Measurements from ENCODE around the gene NCOA5.

NCOA5 gene

DNA sequence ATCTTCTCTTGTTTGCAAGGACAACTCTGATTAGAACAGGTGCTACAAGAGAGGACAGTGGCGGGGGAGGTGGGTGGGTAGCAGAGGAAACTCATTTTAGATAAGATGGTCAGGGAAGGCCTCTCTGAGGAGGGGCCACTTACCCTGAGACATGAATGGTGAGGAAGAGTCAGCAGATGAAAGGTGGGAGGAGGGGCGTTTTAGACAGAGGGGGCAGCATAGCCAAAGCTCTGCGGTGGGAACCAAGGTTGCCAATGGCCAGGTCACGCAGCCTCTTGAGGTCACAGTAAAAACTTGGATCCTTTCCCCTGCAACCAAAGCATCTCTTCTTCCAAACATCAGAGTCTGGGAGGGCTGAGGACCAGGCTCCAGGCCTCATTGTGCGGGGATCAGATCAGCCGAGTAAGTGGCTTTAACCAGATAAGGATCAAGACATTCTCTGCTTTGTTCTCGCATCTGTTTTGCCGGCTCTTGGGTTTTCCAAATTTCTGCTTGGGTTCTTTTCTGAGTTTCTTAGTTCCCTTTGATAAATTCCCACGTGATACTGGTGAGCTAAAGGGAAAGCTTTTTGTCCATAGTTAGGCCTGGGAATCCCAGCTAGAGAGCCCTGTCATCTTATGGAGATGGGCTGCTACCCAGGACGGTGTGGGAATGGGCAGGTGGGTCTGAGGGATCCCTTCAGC lies 22.8 kb upstream of the NCOA5 start:
- peak; percentile 57 for DNase-seq (ENCODE audit: low spot score)
- Histone ChIP-seq H3K4me3 (no peak overlapping the region), H3K27ac (no peak overlapping the region)
- TF ChIP-seq, protein P1, sequence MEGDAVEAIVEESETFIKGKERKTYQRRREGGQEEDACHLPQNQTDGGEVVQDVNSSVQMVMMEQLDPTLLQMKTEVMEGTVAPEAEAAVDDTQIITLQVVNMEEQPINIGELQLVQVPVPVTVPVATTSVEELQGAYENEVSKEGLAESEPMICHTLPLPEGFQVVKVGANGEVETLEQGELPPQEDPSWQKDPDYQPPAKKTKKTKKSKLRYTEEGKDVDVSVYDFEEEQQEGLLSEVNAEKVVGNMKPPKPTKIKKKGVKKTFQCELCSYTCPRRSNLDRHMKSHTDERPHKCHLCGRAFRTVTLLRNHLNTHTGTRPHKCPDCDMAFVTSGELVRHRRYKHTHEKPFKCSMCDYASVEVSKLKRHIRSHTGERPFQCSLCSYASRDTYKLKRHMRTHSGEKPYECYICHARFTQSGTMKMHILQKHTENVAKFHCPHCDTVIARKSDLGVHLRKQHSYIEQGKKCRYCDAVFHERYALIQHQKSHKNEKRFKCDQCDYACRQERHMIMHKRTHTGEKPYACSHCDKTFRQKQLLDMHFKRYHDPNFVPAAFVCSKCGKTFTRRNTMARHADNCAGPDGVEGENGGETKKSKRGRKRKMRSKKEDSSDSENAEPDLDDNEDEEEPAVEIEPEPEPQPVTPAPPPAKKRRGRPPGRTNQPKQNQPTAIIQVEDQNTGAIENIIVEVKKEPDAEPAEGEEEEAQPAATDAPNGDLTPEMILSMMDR (IDR thresholded peaks at IDR 0.05): no peak

- DNase-seq (ENCODE audit: low spot score): no peak
- no peak overlapping the region for H3K4me3 ChIP-seq
- TF ChIP-seq, protein P1 (IDR thresholded peaks at IDR 0.05): no peak
- no peak overlapping the region for H3K27ac ChIP-seq
Observed at GRCh38 chr20:46111836-46112212, 22.1 kb upstream of the NCOA5 start.

- Histone ChIP-seq H3K27ac (peak overlapping the region in 1 of 2 donors; percentile 65), H3K4me3 (no peak overlapping the region)
- TF ChIP-seq, protein P1 (IDR thresholded peaks at IDR 0.05): no peak
- DNase-seq (ENCODE audit: low spot score): peak; percentile 60
Observed at GRCh38 chr20:46111028-46111835, 21.5 kb upstream of the NCOA5 start.

GRCh38 chr20:46108976-46109375 lies 19.2 kb upstream of the NCOA5 start:
- TF ChIP-seq, protein P1 (IDR thresholded peaks at IDR 0.05): no peak
- Histone ChIP-seq H3K4me3 (no peak overlapping the region), H3K27ac (no peak overlapping the region)
- DNase-seq (ENCODE audit: low spot score): no peak

DNA sequence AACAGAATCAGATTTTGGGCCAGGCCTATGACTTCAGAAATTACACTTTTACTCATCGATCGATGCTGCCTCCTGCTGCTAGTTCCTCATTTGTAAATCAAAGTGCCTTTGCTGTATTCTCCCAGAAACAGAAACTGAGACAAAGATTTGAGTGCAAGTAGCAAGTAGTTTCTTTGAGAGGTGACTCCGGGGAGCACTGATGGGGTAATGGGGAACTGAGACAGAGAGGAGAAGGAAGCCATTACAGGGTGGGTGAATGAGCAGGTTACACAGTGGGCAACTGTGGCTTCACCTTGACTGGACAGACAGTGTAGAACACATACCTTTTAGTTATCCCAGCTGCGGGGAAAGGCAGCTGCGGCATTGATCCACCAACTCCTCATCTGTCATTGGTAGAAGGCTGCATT lies 18.7 kb upstream of the NCOA5 start:
- no peak overlapping the region for H3K27ac ChIP-seq

DNA sequence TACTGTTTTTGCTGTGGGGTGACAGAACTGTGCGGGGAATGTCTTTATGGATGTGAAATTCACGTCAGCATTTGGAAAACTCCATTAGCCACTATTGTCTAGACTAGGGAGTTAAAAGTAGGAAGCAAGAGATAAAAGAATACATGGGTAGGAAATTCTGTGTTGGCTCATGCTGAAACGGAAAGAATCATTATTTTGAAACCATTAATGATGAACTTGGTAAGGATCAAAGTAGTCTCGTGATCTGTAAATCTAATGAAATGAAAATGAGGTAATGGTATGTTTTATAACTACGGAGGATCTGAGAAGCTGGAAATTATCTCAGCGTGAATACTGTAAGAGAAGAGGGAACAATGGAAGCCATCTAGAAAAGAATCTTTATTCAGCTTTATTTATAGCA lies 17.3 kb upstream of the NCOA5 start:
- Histone ChIP-seq H3K27ac (no peak overlapping the region), H3K4me3 (no peak overlapping the region)
- no peak for DNase-seq (ENCODE audit: low spot score)
- TF ChIP-seq, protein P1 (IDR thresholded peaks at IDR 0.05): no peak

More for the DNA sequence above, 18.7 kb upstream of the NCOA5 start:
- no peak overlapping the region for H3K4me3 ChIP-seq
- DNase-seq (ENCODE audit: low spot score): no peak
- TF ChIP-seq, protein P1 (IDR thresholded peaks at IDR 0.05): no peak

DNA sequence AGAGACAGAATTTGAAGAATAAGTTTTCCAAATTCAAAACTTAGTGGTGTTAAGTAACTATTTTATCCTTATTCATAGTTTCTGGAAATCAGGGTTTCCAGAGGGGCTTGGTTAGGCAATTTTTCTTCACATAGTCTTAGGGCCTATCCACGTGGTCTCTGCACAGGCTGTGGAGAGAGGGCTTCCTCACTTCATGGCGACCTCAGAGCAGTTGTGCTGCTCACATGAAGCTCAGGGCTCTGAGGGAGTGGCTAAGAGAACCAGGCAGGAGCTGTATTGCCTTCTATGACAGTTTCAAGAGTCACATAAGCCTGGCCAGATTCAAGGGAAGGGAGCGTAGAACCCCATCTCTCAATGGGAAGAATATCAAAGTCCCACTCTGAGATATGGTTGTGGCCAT lies 14.5 kb upstream of the NCOA5 start:
- Histone ChIP-seq H3K4me3 (no peak overlapping the region), H3K27ac (no peak overlapping the region)
- TF ChIP-seq, protein P1 (IDR thresholded peaks at IDR 0.05): no peak
- DNase-seq (ENCODE audit: low spot score): no peak

All from coronary artery (tissue), 2 donors.